Hepatocyte (in vitro differentiated cells): ENCODE data around the gene USP32. TPM values are rescaled to one million over a fixed set of nuclear protein-coding genes. Genes with fewer than 3 reads are reported as not detected.

ENCODE experiments used
- DNase-seq: peaks from one replicate; pipeline ENCODE4 v3.0.0-alpha.2; 2016; ENCODE audit warnings: low spot score
- H2AFZ ChIP-seq: fragments of 200-600 bp; sonication (generic); 2 replicates; pipeline ENCODE4 v1.6.0; 2016; ENCODE audit warnings: antibody characterized with exemption, mild to moderate bottlenecking
- H3K27ac ChIP-seq: fragments of 200-600 bp; sonication (generic); 2 replicates; pipeline ENCODE4 v1.5.1; 2016; ENCODE audit warnings: mild to moderate bottlenecking
- H3K27me3 ChIP-seq: fragments of 200-600 bp; sonication (generic); 2 replicates; pipeline ENCODE4 v1.6.1; 2016
- H3K36me3 ChIP-seq: fragments of 200-600 bp; sonication (generic); replicated peaks from 2 replicates; pipeline ENCODE4 v1.5.1; 2016; ENCODE audit warnings: low read depth; ENCODE audit not compliant: insufficient read depth
- H3K4me1 ChIP-seq: fragments of 200-600 bp; sonication (generic); 2 replicates; pipeline ENCODE4 v1.5.1; 2016; ENCODE audit warnings: mild to moderate bottlenecking, moderate library complexity; ENCODE audit not compliant: insufficient read depth
- H3K4me2 ChIP-seq: fragments of 200-600 bp; sonication (generic); 2 replicates; pipeline ENCODE4 v1.6.0; 2016
- H3K4me3 ChIP-seq: fragments of 200-600 bp; sonication (generic); 2 replicates; pipeline ENCODE4 v1.5.1; 2016; ENCODE audit warnings: mild to moderate bottlenecking
- H3K79me2 ChIP-seq: fragments of 200-600 bp; sonication (generic); 2 replicates; pipeline ENCODE4 v1.6.0; 2017; ENCODE audit warnings: mild to moderate bottlenecking
- H3K9me2 ChIP-seq: fragments of 200-600 bp; sonication (generic); replicated peaks from 2 replicates; pipeline ENCODE4 v1.6.0; 2017; ENCODE audit warnings: mild to moderate bottlenecking; ENCODE audit not compliant: insufficient read depth
- H3K9me3 ChIP-seq: fragments of 200-600 bp; sonication (generic); 2 replicates; pipeline ENCODE4 v1.5.1; 2016; ENCODE audit warnings: low read depth, mild to moderate bottlenecking
- H4K20me1 ChIP-seq: fragments of 200-600 bp; sonication (generic); 2 replicates; pipeline ENCODE4 v1.6.0; 2016; ENCODE audit warnings: mild to moderate bottlenecking; ENCODE audit not compliant: insufficient read depth, poor library complexity, severe bottlenecking
- CTCF ChIP-seq: fragments of 200-600 bp; sonication (generic); IDR thresholded peaks from 2 replicates; pipeline ENCODE4 v1.5.1; 2016; ENCODE audit warnings: antibody characterized with exemption, mild to moderate bottlenecking; ENCODE audit not compliant: poor library complexity
- EZH2 ChIP-seq: fragments of 200-600 bp; sonication (generic); IDR thresholded peaks from 2 replicates; pipeline ENCODE4 v1.6.1; 2016; ENCODE audit warnings: antibody characterized with exemption, mild to moderate bottlenecking, borderline replicate concordance
- EZH2phosphoT487 ChIP-seq: fragments of 200-600 bp; sonication (generic); IDR thresholded peaks from one replicate; pipeline ENCODE4 v1.6.1; 2018; ENCODE audit warnings: antibody characterized with exemption, mild to moderate bottlenecking, low read depth, moderate library complexity; ENCODE audit not compliant: unreplicated experiment, severe bottlenecking
- WGBS: methylation state at CpG from one replicate; pipeline ENCODE4 v1.1.6; 2016; ENCODE audit warnings: low lambda C conversion rate; ENCODE audit errors: missing lambda C conversion rate; 5-methylcytosine and 5-hydroxymethylcytosine counted together
- polyA plus RNA-seq: library from polyadenylated mRNA; unstranded; fragments of >200 nt; fragmentation: Nextera tagmentation; extraction: Ambion mirVana; gene quantifications from 2 replicates; pipeline ENCODE4 v1.2.1, GENCODE V29; 2016
- total RNA-seq: library from RNA; depleted of rRNA; stranded (reverse); fragments of >200 nt; gene quantifications from 2 replicates; pipeline ENCODE4 v1.2.3, GENCODE V29; 2014

The USP32 gene
- total and polyA plus RNA-seq, 2 experiments from 2014 or later: 15.3 to 37.0 TPM

- TF ChIP-seq EZH2: no peak
- TF ChIP-seq CTCF: peak; percentile 78
- TF ChIP-seq EZH2phosphoT487: no peak
- Histone ChIP-seq H3K4me1 (peaks cover 10% of the 10 kb centered on the region), H4K20me1 (no peaks in the 10 kb centered on the region), H2AFZ (no peak overlapping the region), H3K9me2 (no peaks in the 10 kb centered on the region), H3K4me3 (no peak overlapping the region), H3K79me2 (no peaks in the 10 kb centered on the region), H3K27ac (no peak overlapping the region), H3K27me3 (peaks cover 70% of the 10 kb centered on the region), H3K9me3 (no peaks in the 10 kb centered on the region), H3K36me3 (no peaks in the 10 kb centered on the region), H3K4me2 (peak overlapping the region; percentile 71)
- peak; percentile 92 for DNase-seq
- WGBS: 10% methylated on average over 10 of the region's 10 CpGs
These were observed 248.9 kb downstream of the USP32 start for GRCh38 chr17:60142872-60143499.

- Histone ChIP-seq H3K9me3 (no peaks in the 10 kb centered on the region), H3K27me3 (peaks cover 73% of the 10 kb centered on the region), H3K36me3 (no peaks in the 10 kb centered on the region), H3K79me2 (no peaks in the 10 kb centered on the region), H4K20me1 (no peaks in the 10 kb centered on the region), H2AFZ (no peak overlapping the region), H3K4me1 (peaks cover 10% of the 10 kb centered on the region), H3K27ac (no peak overlapping the region), H3K4me2 (peak overlapping the region; percentile 66), H3K4me3 (no peak overlapping the region), H3K9me2 (no peaks in the 10 kb centered on the region)
- 14% methylated on average over 52 of the region's 52 CpGs for WGBS
- peak; percentile 36 for TF ChIP-seq EZH2
- no peak for TF ChIP-seq EZH2phosphoT487
- TF ChIP-seq CTCF: no peak
- no peak for DNase-seq
These were observed 250.6 kb downstream of the USP32 start for GRCh38 chr17:60141111-60142018.

- Histone ChIP-seq H3K27me3 (peaks cover 57% of the 10 kb centered on the region), H3K4me3 (no peak overlapping the region), H3K27ac (no peak overlapping the region), H3K4me1 (peaks cover 10% of the 10 kb centered on the region), H3K79me2 (no peaks in the 10 kb centered on the region), H3K4me2 (peak overlapping the region; percentile 88), H2AFZ (no peak overlapping the region), H3K9me2 (no peaks in the 10 kb centered on the region), H4K20me1 (no peaks in the 10 kb centered on the region), H3K36me3 (no peaks in the 10 kb centered on the region), H3K9me3 (no peaks in the 10 kb centered on the region)
- TF ChIP-seq EZH2phosphoT487 (no peak), CTCF (peak; percentile 70), EZH2 (peak; percentile 39)
- 17% methylated on average over 66 of the region's 66 CpGs for WGBS
- peak; percentile 88 for DNase-seq
These were observed 252.3 kb downstream of the USP32 start for GRCh38 chr17:60139438-60140285.
